Activated CD8-positive, alpha-beta memory T cell treated with anti-CD3 and anti-CD28 coated beads for 4 hours (primary cell): ENCODE data around the gene PDE9A.
"Not testable (repeated sequence)": the region's sequence is repeated elsewhere in the genome, so short reads cannot be mapped to it uniquely, and the experiment has no call there.

Experiments used
- DNase-seq, 2 donors: peaks; one replicate each; pipeline ENCODE4 v3.0.0-alpha.2; 2020; ENCODE audit warnings: low read depth in 2 of 2

Gene PDE9A

GRCh38 chr21:42624095-42624790, 29.2 kb upstream of the PDE9A start:
- no peak for DNase-seq

GRCh38 chr21:42624936-42625335, 28.5 kb upstream of the PDE9A start:
- DNase-seq: no peak

GRCh38 chr21:42626171-42626570, 27.2 kb upstream of the PDE9A start:
- DNase-seq: no peak

- DNase-seq: no peak
Measured at GRCh38 chr21:42627527-42628289, 25.7 kb upstream of the PDE9A start.

- DNase-seq: not testable (repeated sequence)
Measured at GRCh38 chr21:42628466-42629061, 24.9 kb upstream of the PDE9A start.

- no peak for DNase-seq
Measured at GRCh38 chr21:42629933-42630589, 23.4 kb upstream of the PDE9A start.

GRCh38 chr21:42630626-42631025, 22.8 kb upstream of the PDE9A start:
- no peak for DNase-seq

GRCh38 chr21:42631142-42631541, 22.3 kb upstream of the PDE9A start:
- no peak for DNase-seq

GRCh38 chr21:42632336-42632751, 21.1 kb upstream of the PDE9A start:
- DNase-seq: no peak

- no peak for DNase-seq
Measured at GRCh38 chr21:42632771-42633690, 20.4 kb upstream of the PDE9A start.

GRCh38 chr21:42633858-42634257, 19.6 kb upstream of the PDE9A start:
- DNase-seq: no peak

GRCh38 chr21:42635848-42636519, 17.4 kb upstream of the PDE9A start:
- no peak for DNase-seq

- DNase-seq: no peak
Measured at GRCh38 chr21:42636520-42637266, 16.7 kb upstream of the PDE9A start.

GRCh38 chr21:42637267-42638041, 16.0 kb upstream of the PDE9A start:
- DNase-seq: no peak

- no peak for DNase-seq
Measured at GRCh38 chr21:42638266-42638863, 15.1 kb upstream of the PDE9A start.

GRCh38 chr21:42639646-42640152, 13.7 kb upstream of the PDE9A start:
- no peak for DNase-seq

- no peak for DNase-seq
Measured at GRCh38 chr21:42640486-42640885, 12.9 kb upstream of the PDE9A start.
